HUDEP-2 (cell line): ENCODE results near the gene COBLL1.
"Not testable (repeated sequence)": the region's sequence is repeated elsewhere in the genome, so short reads cannot be mapped to it uniquely, and the experiment has no call there.

Experiments
- DNase-seq, 76 experiments: peaks; one replicate each; lab custom pipeline; 2025; ENCODE audit not compliant: unreplicated experiment in 76 of 76; lab: John Stamatoyannopoulos, UW

The COBLL1 gene

GRCh38 chr2:164722616-164723338 is 118.8 kb downstream of the COBLL1 start:
- no peak for DNase-seq

GRCh38 chr2:164721430-164721829 is 120.2 kb downstream of the COBLL1 start:
- no peak for DNase-seq

- DNase-seq: no peak
These were observed 121.4 kb downstream of the COBLL1 start for GRCh38 chr2:164719996-164720941.

GRCh38 chr2:164717000-164717803 is 124.4 kb downstream of the COBLL1 start:
- DNase-seq: peak in 12 of 76 experiments; percentile 2 to 40 (median 20)

- DNase-seq: peak in 2 of 76 experiments; percentile 1
These were observed 127.2 kb downstream of the COBLL1 start for GRCh38 chr2:164714471-164714870.

- DNase-seq: no peak
These were observed 129.9 kb downstream of the COBLL1 start for GRCh38 chr2:164711766-164712138.

- no peak for DNase-seq
These were observed 130.5 kb downstream of the COBLL1 start for GRCh38 chr2:164710837-164711765.

- DNase-seq: not testable (repeated sequence)
These were observed 131.3 kb downstream of the COBLL1 start for GRCh38 chr2:164710252-164710836.

GRCh38 chr2:164706522-164706921 is 135.1 kb downstream of the COBLL1 start:
- DNase-seq: no peak

- DNase-seq: no peak
These were observed 136.0 kb downstream of the COBLL1 start for GRCh38 chr2:164705412-164706167.

GRCh38 chr2:164703915-164704706 is 137.5 kb downstream of the COBLL1 start:
- no peak for DNase-seq

- DNase-seq: no peak
These were observed 140.1 kb downstream of the COBLL1 start for GRCh38 chr2:164701565-164701964.

GRCh38 chr2:164700390-164700789 is 141.2 kb downstream of the COBLL1 start:
- DNase-seq: no peak

- peak in 11 of 76 experiments; percentile 2 to 25 (median 11) for DNase-seq
These were observed 143.7 kb downstream of the COBLL1 start for GRCh38 chr2:164697688-164698461.

GRCh38 chr2:164696634-164697033 is 145.0 kb downstream of the COBLL1 start:
- DNase-seq: no peak

- DNase-seq: no peak
These were observed 147.3 kb downstream of the COBLL1 start for GRCh38 chr2:164694275-164694695.

GRCh38 chr2:164693834-164694233 is 147.8 kb downstream of the COBLL1 start:
- DNase-seq: no peak
